SK-N-SH treated with all-trans-retinoic acid at 6 μM for 48 hours (cell line): Measurements from ENCODE around the gene SNCB.

ENCODE experiments used
- ARNTL ChIP-seq: fragments of 450-650 bp; formaldehyde crosslinking; IDR thresholded peaks from 2 replicates; pipeline ENCODE4 v1.5.0; 2020; ENCODE audit warnings: low read depth, mild to moderate bottlenecking, moderate library complexity, borderline replicate concordance
- BACH2 ChIP-seq: fragments of 250-450 bp; sonication (Bioruptor Pico); IDR thresholded peaks from 2 replicates; pipeline ENCODE4 v1.9.0; 2021; ENCODE audit warnings: mild to moderate bottlenecking, borderline replicate concordance

DNA sequence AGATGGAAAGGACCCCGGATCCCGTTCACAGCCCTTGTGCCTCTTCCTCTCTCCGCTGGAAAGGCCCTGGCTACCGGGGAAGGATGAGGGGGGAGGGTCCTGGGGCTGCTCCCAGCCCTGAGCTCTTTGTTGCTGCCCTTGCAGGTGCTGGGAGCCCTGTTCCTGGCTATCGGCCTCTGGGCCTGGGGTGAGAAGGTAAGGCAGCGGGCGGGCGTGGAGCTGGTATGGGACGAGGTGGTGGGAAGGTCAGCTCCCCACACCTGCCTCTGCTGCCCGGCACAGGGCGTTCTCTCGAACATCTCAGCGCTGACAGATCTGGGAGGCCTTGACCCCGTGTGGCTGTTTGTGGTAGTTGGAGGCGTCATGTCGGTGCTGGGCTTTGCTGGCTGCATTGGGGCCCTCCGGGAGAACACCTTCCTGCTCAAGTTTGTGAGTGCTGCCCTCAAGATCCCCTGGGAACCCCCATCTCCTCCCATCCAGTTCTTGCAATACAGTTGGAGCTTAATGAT is 21.2 kb upstream of the SNCB start:
- TF ChIP-seq BACH2 (CRISPR knock-in tag) (no peak), ARNTL (CRISPR knock-in tag) (no peak)
